Activated T-helper 1 cell treated with anti-CD3 and anti-CD28 coated beads, Interleukin-12 subunit alpha, Interleukin-12 subunit beta, Interleukin-2, Interleukin-4 antibody, amounts not matched to agents 30 ng/mL and 10 ng/mL and 1 ng/mL, durations not matched to agents 14 hours and 24 hours and 36 hours (primary cell): ENCODE data around the gene KCNQ1OT1. TPM values are rescaled to one million over a fixed set of nuclear protein-coding genes. Genes with fewer than 3 reads are reported as not detected.

Source experiments
- DNase-seq: peaks from one replicate; pipeline ENCODE4 v3.0.0; 2021; ENCODE audit warnings: low spot score
- H3K27ac Mint-ChIP-seq: one replicate; pipeline ENCODE4 v1.8.0; 2021; ENCODE audit warnings: mild to moderate bottlenecking, mixed read lengths
- H3K27me3 Mint-ChIP-seq: one replicate; pipeline ENCODE4 v1.8.0; 2022; ENCODE audit warnings: mild to moderate bottlenecking, moderate library complexity, mixed read lengths; ENCODE audit not compliant: insufficient read depth
- H3K36me3 Mint-ChIP-seq: one replicate; pipeline ENCODE4 v1.8.0; 2021; ENCODE audit warnings: low read depth, mixed read lengths
- H3K4me1 Mint-ChIP-seq: one replicate; pipeline ENCODE4 v1.8.0; 2021; ENCODE audit warnings: low read depth, mixed read lengths
- H3K4me3 Mint-ChIP-seq: one replicate; pipeline ENCODE4 v1.8.0; 2021; ENCODE audit warnings: mild to moderate bottlenecking, moderate library complexity, mixed read lengths
- H3K9me3 Mint-ChIP-seq: one replicate; pipeline ENCODE4 v1.8.0; 2021; ENCODE audit warnings: mixed read lengths
- intact Hi-C: fragments of 100-400 bp; cut with micrococcal nuclease; formaldehyde crosslinking; loops from one replicate; pipeline ENCODE4 v1.15.1; 2024
- total RNA-seq: library from RNA; stranded (reverse); gene quantifications from 2 replicates; pipeline ENCODE4 v1.2.3, GENCODE V29; 2022

The KCNQ1OT1 gene
- total RNA-seq, 1 donor from 2014 or later, result 0.67 TPM

DNA sequence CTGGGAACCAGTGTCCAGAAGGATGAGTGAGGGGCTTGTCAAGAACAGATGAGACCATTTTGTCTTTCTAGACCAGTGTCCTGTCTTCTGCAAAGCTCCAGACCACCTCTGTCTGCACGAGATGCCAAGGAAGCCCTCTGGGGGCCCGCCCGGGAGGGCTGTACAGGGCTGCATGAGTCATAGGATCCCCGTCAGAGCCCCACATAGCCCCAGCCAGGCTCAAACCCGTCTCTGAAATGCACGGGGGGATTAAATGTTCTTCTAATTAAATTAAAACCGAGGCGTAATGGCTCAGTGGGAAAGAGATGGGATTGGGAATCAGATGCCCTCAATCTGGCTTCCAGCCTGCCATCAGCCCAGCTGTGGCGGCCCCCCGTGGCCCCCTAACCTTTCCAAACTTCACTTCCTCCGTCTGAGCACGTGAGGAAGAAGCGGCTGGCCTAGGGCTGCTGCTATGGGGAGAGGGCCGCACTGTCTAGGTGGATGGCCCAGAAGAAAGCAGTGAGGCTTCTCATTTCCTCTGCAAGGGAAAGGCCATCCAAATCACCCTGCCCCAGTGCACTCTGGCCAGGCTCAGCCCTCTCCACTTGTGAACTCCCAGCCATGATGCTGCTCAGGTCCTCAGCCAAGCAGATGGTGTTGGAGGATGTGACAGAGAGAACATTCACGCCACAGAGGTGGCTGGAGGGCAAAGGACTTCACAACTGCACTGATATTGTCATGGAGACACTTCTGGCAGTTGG, 32.8 kb downstream of the KCNQ1OT1 start:
- no peak overlapping the region for H3K4me3 Mint-ChIP-seq
- intact Hi-C loops, result no loop called here
- no peaks in the 10 kb centered on the region for H3K4me1 Mint-ChIP-seq
- H3K36me3 Mint-ChIP-seq, result no peaks in the 10 kb centered on the region
- H3K27ac Mint-ChIP-seq, result no peak overlapping the region
- H3K9me3 Mint-ChIP-seq, result no peaks in the 10 kb centered on the region
- no peak for DNase-seq
- no peaks in the 10 kb centered on the region for H3K27me3 Mint-ChIP-seq

DNA sequence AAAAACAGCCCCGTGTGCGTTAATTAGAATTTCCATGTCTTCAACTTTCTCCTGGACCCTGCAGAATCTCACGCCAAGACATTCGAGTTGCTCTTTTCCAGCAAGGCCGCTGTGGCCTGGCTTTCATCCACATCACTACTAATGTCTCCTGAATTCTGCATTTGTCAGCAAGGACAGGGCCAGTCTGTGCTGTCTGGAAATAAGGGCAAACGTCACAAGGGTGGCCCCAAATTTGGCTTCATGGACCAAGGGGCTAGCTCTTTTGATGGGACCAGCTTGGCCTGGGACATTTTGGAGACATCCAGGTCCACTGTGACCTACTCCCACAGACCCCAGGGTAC, 33.4 kb downstream of the KCNQ1OT1 start:
- H3K36me3 Mint-ChIP-seq, result no peaks in the 10 kb centered on the region
- H3K9me3 Mint-ChIP-seq, result no peaks in the 10 kb centered on the region
- H3K27ac Mint-ChIP-seq, result no peak overlapping the region
- no peak for DNase-seq
- intact Hi-C loops, result no loop called here
- no peaks in the 10 kb centered on the region for H3K4me1 Mint-ChIP-seq
- H3K4me3 Mint-ChIP-seq, result no peak overlapping the region
- H3K27me3 Mint-ChIP-seq, result no peaks in the 10 kb centered on the region

DNA sequence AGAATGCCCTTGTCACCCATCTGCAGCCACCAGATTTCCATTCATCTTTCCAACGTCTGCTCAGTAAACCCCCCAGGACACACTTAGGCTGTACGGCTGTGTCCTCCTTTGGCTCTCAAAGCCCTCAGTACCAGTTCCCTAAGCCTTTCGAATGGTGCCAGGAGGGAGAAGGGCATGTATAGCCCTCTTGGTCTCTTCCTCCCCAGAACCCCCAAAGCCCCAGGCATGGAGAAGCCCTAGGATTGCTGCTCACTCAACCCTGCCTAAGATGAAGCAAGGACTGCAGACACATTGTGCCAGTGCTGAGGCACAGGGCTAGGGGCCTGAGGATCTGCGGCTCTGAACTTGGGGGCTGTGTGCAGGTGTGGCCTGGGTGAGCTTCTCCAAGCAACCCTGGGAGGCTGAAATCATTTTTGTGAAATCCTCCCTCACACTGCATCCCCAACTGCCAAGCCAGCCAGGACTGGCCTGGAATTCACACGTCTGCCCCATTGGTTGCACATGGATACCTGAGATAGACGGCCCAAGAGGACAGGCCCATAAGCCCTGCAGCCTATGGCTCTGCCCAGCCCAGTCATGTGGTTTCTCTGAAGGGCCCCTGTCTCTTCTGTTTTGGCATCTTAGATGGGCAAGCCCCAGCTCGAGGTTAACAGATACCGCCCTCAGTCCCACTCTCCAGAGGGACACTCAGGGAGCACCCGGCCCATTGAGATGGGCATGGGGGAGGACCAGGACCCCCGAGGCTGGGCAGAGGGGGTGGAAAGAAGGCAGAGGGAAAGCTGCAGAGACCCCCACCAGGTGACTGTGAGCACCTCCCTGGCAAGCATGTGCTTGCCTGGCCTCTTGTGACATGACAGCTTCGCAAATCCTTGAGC, 34.0 kb downstream of the KCNQ1OT1 start:
- Mint-ChIP-seq H3K27me3 (no peaks in the 10 kb centered on the region), H3K4me1 (no peaks in the 10 kb centered on the region), H3K4me3 (no peak overlapping the region), H3K27ac (no peak overlapping the region), H3K36me3 (peaks cover 2% of the 10 kb centered on the region), H3K9me3 (peaks cover 6% of the 10 kb centered on the region)
- DNase-seq, result no peak
- intact Hi-C loops, result no loop called here

DNA sequence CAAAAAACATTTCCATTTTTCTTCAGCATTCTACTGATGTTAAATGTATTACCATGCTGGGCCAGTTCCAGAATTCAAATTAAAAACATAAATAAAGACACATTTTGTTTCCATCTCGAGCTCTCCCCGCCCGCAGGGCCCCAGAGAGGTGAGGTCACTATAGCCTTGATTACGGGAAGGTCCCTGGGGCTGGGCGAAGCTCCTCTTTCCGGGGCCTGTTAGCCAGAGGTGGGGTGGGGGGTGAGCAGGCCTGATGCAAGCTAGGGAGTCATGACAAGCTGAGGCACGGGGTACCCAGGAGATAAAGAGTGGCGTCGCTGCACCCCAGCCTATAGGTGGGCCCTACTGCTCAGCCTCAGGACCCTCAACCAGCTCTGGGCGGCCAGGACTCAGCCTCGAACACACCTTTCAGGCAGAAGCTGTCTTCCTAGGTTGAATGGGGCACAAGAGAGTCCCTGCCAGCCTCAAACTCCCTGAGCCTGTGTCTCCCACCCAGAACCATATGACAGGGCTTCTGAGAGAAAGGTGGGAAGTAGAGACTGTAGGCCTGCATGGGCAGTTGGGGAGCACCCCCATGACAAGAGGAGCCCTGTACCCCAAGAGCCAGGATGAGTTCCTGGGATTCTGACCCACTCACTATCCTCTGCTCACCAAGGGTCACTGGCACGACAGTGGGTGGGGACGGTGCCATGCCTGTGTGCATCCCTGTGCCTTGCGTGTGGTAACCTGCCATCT, 34.8 kb downstream of the KCNQ1OT1 start:
- intact Hi-C loops, result no loop called here

DNA sequence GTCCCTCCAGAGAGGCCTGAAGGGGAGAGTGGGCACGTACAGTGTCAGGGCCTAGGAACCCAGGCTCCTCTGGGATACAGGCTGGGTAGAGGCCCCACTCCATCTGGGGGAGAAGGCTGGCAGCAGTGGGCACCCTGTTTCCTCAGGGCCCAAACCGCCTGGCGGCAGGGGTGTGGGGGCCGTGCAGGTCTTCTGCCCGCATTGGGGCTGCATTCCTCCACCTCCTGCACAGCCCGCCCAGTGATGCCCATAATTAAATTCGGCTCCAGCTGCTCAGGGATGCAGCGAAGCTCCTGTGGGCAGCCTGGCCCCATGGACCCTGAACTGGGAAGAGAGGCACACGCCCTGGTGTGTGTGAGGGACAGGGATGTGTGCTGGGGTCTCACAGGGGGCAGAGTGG, 35.4 kb downstream of the KCNQ1OT1 start:
- Mint-ChIP-seq H3K4me3 (no peak overlapping the region), H3K4me1 (no peaks in the 10 kb centered on the region), H3K27me3 (no peaks in the 10 kb centered on the region), H3K36me3 (peaks cover 3% of the 10 kb centered on the region), H3K27ac (no peak overlapping the region), H3K9me3 (peaks cover 15% of the 10 kb centered on the region)
- no peak for DNase-seq
- intact Hi-C loops, result no loop called here

More for the DNA sequence above, 34.8 kb downstream of the KCNQ1OT1 start:
- no peak overlapping the region for H3K4me3 Mint-ChIP-seq
- DNase-seq, result no peak
- no peak overlapping the region for H3K27ac Mint-ChIP-seq
- H3K4me1 Mint-ChIP-seq, result no peaks in the 10 kb centered on the region
- peaks cover 14% of the 10 kb centered on the region for H3K9me3 Mint-ChIP-seq
- H3K27me3 Mint-ChIP-seq, result no peaks in the 10 kb centered on the region
- H3K36me3 Mint-ChIP-seq, result peaks cover 3% of the 10 kb centered on the region

DNA sequence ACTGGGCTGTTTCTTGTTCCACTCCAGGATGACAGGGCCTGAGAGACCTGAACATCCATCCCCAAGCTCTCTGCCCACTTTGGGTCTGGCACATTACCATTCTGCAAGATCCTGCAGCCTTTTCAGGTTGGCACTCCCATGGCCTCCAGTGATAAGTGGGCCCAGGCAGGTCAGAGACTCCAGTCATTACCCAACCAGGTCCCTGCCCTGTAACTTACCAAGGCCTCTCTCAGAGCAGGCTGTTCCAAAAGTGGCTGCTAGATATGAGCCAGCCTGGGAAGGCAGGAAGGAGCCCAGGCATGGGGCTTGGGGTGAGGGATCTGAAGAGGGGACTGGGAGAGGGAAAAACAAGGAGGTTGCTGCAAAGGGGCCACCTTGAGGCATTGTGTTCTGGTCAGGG, 35.9 kb downstream of the KCNQ1OT1 start:
- no peaks in the 10 kb centered on the region for H3K4me1 Mint-ChIP-seq
- H3K27me3 Mint-ChIP-seq, result no peaks in the 10 kb centered on the region
- H3K27ac Mint-ChIP-seq, result no peak overlapping the region
- peaks cover 6% of the 10 kb centered on the region for H3K36me3 Mint-ChIP-seq
- DNase-seq, result no peak
- H3K4me3 Mint-ChIP-seq, result no peak overlapping the region
- peaks cover 20% of the 10 kb centered on the region for H3K9me3 Mint-ChIP-seq
- intact Hi-C loops, result no loop called here

DNA sequence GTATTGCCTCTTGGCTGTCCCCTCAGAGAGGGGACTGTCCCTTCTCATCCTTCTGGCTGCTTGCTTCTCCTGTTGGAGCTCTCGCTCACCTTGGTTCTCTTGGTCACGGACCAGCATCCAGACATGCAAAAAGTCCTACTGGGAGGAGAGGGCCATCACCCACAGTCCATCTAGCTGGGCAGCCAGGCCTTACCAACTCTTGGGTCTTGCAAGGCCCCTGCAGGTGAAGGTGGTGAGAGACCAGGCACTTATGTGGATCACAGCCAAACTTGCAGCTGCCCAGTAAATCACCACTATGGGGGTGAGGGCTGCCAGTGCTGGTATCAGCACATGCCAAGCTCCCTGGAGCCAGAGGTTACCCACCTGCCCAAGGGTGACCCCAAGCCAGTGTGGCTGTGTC, 36.3 kb downstream of the KCNQ1OT1 start:
- Mint-ChIP-seq H3K27ac (no peak overlapping the region), H3K9me3 (peaks cover 22% of the 10 kb centered on the region), H3K4me3 (no peak overlapping the region), H3K4me1 (no peaks in the 10 kb centered on the region), H3K27me3 (no peaks in the 10 kb centered on the region), H3K36me3 (peaks cover 7% of the 10 kb centered on the region)
- DNase-seq, result no peak
- intact Hi-C loops, result no loop called here

DNA sequence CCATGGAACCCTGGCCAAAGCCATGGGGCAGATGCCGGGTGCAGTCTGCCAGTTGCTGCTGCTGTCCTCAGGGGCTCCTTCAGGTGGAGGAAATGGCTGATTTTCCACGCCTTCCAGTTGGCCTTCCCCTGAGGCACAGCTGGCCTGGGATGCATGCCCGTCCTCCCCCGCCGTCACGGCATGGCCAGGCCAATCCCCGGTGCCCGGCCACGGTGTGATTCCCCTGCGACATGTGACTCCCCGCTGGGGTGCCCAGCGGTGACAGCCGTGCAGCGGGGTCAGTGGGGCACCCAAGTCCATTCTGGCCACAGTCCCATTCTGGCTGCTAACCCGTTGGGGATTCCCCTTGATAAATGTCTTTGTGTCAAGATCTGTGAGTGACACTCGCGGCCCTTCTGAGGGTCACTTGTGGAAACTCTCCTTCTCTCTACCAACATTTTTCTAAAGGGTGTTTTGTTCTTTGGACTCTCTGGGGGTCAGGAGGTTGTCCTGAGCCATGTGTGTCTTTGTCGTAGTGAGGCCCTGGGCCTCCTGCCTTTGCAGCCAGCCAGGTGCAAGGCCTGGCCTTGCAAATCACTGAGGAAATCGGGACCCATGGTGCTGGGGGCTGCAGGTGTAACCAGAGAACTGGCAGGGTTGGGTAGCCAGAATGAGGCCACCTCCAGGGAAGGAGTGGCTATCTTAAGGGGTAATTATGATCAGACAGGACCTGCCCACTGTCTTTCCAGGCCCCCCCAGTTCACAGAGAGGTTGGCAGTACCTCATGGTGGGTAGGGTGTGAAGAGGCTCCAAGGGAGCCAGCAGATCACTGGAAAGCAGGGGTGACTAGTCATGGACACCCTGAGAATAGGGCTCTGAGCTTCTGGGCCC, 37.1 kb downstream of the KCNQ1OT1 start:
- Mint-ChIP-seq H3K36me3 (peaks cover 7% of the 10 kb centered on the region), H3K27ac (no peak overlapping the region)
- DNase-seq, result no peak

DNA sequence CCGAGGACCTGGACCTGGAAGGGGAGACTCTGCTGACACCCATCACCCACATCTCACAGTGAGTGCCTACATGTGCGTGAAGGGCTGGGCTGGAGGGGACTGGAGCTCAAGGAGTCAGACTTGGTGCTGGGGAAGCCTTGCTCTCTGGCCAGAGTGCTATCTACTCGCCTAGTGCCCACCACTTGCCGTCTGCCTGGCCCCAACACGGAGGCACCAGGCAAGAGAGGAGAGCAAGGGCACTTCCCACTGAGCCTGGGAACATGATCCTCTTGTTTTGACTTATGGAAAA, 37.8 kb downstream of the KCNQ1OT1 start:
- DNase-seq, result no peak
- Mint-ChIP-seq H3K9me3 (peaks cover 22% of the 10 kb centered on the region), H3K27ac (no peak overlapping the region), H3K4me3 (no peak overlapping the region), H3K36me3 (peaks cover 7% of the 10 kb centered on the region), H3K4me1 (no peaks in the 10 kb centered on the region), H3K27me3 (no peaks in the 10 kb centered on the region)
- intact Hi-C loops, result no loop called here

More for the DNA sequence above, 37.1 kb downstream of the KCNQ1OT1 start:
- H3K27me3 Mint-ChIP-seq, result no peaks in the 10 kb centered on the region
- H3K4me3 Mint-ChIP-seq, result no peak overlapping the region
- H3K4me1 Mint-ChIP-seq, result no peaks in the 10 kb centered on the region
- peaks cover 22% of the 10 kb centered on the region for H3K9me3 Mint-ChIP-seq
- intact Hi-C loops, result no loop called here

DNA sequence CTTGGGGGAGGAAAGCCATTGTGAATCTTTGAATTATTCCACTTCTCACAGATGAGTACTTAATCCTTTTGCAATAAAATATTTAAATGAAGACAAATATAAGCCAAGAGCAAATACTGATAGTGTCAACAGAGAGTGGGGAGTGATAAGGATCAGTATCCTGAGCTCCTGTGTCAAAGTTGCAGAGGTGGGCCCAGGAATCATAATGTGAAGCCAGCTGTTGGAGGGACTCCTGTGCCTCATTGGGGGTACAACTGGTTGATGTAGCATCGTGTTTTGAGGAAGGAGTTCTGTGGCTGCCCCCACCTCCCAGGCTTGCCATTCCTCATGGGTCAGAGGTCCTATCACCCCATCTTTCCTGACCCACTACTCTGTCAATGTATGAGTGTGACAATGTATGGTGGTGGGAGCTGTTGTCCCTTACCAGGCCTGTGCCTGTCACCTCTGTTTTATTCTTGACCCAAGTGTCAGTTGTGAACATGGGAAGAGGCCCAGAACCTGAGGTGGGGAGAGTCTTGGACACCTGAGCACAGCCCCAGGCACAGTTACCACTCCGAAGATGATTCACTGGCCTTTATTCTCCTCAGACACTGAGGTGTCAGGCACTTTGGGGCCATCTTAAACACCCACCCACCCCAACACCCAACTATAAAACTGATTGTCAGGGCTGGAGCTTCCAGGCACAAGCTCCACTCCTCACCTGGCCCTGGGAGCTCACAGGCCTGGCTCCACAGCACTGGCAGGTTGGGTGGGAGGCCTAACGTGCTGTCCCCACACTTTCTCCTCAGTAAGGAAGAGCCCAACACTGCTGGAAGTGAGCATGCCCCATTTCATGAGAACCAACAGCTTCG, 38.4 kb downstream of the KCNQ1OT1 start:
- H3K27me3 Mint-ChIP-seq, result no peaks in the 10 kb centered on the region
- H3K4me3 Mint-ChIP-seq, result no peak overlapping the region
- intact Hi-C loops, result no loop called here
- peaks cover 7% of the 10 kb centered on the region for H3K36me3 Mint-ChIP-seq
- H3K27ac Mint-ChIP-seq, result no peak overlapping the region
- DNase-seq, result no peak
- peaks cover 22% of the 10 kb centered on the region for H3K9me3 Mint-ChIP-seq
- no peaks in the 10 kb centered on the region for H3K4me1 Mint-ChIP-seq

DNA sequence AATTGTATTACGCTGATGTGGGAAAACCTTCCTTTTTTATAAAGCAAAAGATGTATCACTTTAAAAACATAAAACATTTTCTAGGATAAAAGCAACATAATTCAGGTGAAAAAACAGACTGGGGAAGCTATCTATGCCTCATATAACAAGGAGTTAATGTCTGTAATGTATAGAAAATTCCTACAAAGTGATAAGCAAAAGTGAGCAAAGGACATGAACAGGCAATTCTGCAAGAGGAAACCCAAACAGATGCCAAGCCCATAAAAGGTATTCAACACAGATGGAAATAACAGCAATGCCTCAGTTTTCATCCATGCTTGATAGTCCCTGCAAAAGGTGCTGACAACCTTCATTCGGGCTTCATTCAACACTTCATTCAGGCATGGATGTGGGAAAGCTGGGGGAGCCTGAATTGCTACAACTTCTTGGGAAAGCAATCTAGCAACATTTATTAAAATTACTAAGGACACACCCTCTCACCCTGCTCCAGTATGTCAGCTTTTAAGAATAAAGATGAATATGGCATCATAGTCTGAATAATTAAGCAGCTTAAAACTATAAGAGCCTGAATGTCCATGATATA, 39.3 kb downstream of the KCNQ1OT1 start:
- no peaks in the 10 kb centered on the region for H3K27me3 Mint-ChIP-seq
- intact Hi-C loops, result no loop called here
- H3K9me3 Mint-ChIP-seq, result peaks cover 22% of the 10 kb centered on the region
- H3K27ac Mint-ChIP-seq, result no peak overlapping the region
- no peak for DNase-seq
- H3K4me1 Mint-ChIP-seq, result no peaks in the 10 kb centered on the region
- peaks cover 7% of the 10 kb centered on the region for H3K36me3 Mint-ChIP-seq
- no peak overlapping the region for H3K4me3 Mint-ChIP-seq
